AG09309 (cell line): ENCODE measurements around the gene TADA3.

Experiments
- DNase-seq: peaks from one replicate; pipeline ENCODE4 v3.0.0-alpha.2; 2010; ENCODE audit warnings: low read depth
- H3K4me3 ChIP-seq: 2 replicates; pipeline ENCODE4 v1.5.1; 2011; ENCODE audit warnings: mild to moderate bottlenecking, low read depth, low read length, moderate library complexity; ENCODE audit not compliant: control insufficient read depth
- CTCF ChIP-seq: IDR thresholded peaks from 2 replicates; pipeline ENCODE4 v1.5.1; 2011; ENCODE audit warnings: mild to moderate bottlenecking, low read depth, low read length, inconsistent platforms; ENCODE audit not compliant: insufficient read depth, control insufficient read depth; ENCODE audit errors: missing control alignments

The TADA3 gene

GRCh38 chr3:9762871-9763270 lies 29.4 kb downstream of the TADA3 start:
- no peak overlapping the region for H3K4me3 ChIP-seq
- TF ChIP-seq CTCF = no peak
- no peak for DNase-seq

DNA sequence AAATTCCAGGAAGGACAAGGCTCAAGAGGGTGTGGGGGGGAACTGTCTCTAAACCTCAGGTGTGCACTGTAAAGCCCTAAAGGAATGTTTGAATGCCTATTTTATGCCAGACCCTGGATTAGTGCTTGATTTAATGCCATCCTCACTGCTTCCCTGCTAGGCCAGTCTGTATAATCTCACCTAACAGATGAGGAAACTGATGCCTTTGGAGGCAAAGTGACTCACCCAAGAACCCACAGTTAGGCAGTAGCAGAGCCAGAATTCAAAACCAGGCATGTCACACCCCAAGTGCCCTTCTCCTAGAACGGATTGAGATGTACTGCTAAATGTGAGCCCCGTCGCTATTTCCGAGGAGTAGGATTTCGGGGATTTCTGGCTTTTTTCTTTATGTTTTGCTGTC lies 30.4 kb downstream of the TADA3 start:
- no peak for DNase-seq
- no peak overlapping the region for H3K4me3 ChIP-seq
- TF ChIP-seq CTCF = no peak

DNA sequence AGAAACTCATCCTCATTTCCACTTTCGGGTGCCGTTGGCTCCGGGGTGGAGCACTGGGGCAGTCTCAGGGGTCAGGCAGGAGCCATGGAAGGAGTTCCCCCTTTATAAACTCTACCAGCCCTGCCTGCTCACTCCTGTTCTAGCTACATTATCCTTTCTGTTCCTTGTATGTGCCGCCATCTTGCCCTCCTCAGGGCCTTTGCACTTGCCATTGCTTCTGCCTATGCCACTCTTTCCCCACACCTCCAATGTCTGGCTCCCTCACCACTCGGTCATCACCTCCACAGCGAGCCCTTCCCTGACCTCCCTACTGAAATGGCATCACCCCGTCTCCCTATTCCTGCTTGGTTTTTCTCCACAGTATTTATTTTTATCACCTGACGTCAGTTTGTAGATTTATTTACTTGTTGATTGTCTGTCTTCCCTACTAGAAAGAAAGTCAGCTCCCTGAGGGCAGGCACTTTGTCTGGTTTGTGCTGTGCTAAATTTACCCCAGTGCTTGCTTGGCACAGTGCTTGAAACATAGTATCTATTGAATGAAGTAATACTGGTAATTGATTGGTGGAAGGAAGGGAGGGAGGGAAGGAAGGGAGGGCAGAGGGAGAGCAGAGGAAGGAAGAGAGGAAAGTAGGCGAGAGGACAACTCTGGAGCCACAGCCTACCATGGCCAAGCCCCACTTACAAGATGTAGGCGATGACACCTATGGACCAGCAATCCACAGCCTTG lies 31.3 kb downstream of the TADA3 start:
- DNase-seq = no peak
- no peak for TF ChIP-seq CTCF
- no peak overlapping the region for H3K4me3 ChIP-seq

GRCh38 chr3:9757427-9757826 lies 34.8 kb downstream of the TADA3 start:
- no peak for TF ChIP-seq CTCF
- DNase-seq = no peak
- no peak overlapping the region for H3K4me3 ChIP-seq

DNA sequence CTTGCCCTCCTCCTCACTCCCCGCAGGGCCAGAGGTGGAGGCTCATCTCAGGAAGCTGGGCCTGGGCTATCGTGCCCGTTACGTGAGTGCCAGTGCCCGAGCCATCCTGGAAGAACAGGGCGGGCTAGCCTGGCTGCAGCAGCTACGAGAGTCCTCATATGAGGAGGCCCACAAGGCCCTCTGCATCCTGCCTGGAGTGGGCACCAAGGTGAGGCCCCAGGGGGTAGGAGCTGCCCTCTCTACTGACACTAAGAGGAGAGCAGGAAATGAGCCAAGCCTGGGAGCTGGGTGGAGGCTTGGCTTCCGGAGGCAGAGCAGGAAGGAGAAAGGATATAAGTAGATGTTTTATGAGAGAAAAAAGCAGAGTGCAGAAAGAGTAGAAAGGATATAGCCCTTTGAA lies 37.6 kb downstream of the TADA3 start:
- no peak for DNase-seq
- H3K4me3 ChIP-seq = no peak overlapping the region
- no peak for TF ChIP-seq CTCF

DNA sequence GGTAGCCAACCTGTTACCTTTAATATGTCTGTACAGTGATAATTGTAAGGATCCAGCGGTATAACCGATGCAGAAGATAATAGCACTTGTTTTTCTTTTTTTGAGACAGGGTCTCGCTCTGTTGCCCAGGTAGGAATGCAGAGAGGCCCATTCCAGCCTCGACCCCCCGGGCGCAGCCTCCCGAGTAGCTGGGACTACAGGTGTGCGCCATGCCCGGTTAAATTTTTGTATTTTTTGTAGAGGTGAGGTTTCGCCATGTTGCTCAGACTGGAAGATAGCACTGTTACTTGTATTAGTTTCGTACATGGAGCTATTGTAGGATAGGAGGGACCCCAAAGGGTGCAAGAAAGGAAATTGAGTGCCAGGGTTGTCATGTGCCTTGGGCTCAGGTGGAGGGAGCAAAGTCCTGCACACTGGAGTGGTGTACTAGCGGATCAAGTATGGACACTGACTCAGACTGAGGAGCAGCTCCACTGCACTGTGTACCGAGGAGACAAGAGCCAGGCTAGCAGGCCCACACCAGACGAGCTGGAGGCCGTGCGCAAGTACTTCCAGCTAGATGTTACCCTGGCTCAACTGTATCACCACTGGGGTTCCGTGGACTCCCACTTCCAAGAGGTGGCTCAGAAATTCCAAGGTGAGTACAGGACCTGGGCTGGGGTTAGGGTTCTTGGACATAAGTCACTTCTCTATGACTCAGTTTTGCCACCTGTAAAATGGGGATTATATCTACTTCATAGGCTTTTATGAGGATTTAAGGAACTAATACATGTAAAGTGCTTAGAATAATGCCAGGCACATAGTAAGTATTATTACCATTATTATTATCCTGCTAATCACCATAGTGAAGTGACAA lies 41.5 kb downstream of the TADA3 start:
- DNase-seq = no peak
- no peak for TF ChIP-seq CTCF
- peak overlapping the region; percentile 82 for H3K4me3 ChIP-seq
